Upper lobe of left lung (tissue), 6 donors: ENCODE results near the gene TCTN1. TPM values are rescaled to one million over a fixed set of nuclear protein-coding genes. Genes with fewer than 3 reads are reported as not detected.
A peak's percentile ranks its signal among the peaks of the same experiment; 100 is the strongest.

Experiments
- ATAC-seq, 2 donors: fragments of 200-7000 bp; cut with Tn5 transposase; one replicate each; pipeline ENCODE4 v1.9.1; 2022; ENCODE audit warnings: mild to moderate bottlenecking in 2 of 2, moderate library complexity in 2 of 2; ENCODE audit not compliant: low FRiP score in 2 of 2
- DNase-seq, 2 donors: peaks; one replicate each; pipeline ENCODE4 v3.0.0-alpha.2; 2019 to 2020
- H3K27ac ChIP-seq, 4 donors: fragments of 200-600 bp; sonication (generic); one replicate each; pipeline ENCODE4 v1.5.1; 2016 to 2019
- H3K27me3 ChIP-seq, 4 donors: fragments of 200-600 bp; sonication (generic); one replicate each; pipeline ENCODE4 v1.5.1; 2017 to 2019
- H3K36me3 ChIP-seq, 4 donors: fragments of 200-600 bp; sonication (generic); one replicate each; pipeline ENCODE4 v1.5.1; 2016 to 2019
- H3K4me1 ChIP-seq, 4 donors: fragments of 200-600 bp; sonication (generic); one replicate each; pipeline ENCODE4 v1.5.1; 2018 to 2019
- H3K4me3 ChIP-seq, 4 donors: fragments of 200-600 bp; sonication (generic); one replicate each; pipeline ENCODE4 v1.5.1; 2017 to 2019; ENCODE audit warnings: mild to moderate bottlenecking in 2 of 4, moderate library complexity in 1 of 4
- H3K9me3 ChIP-seq, 4 donors: fragments of 200-600 bp; sonication (generic); one replicate each; pipeline ENCODE4 v1.5.1; 2018 to 2019
- CTCF ChIP-seq, 6 experiments: fragments of 450-650 bp in 4 of 6; fragments of 200-600 bp in 2 of 6; sonication (generic) in 2 of 6; IDR thresholded peaks; one replicate each; pipeline ENCODE4 v1.5.1; 2016 to 2019; ENCODE audit warnings: antibody characterized with exemption in 6 of 6
- EP300 ChIP-seq, 4 donors: sonication (generic); formaldehyde crosslinking; IDR thresholded peaks; one replicate each; pipeline ENCODE4 v1.5.1; 2017; ENCODE audit warnings: antibody characterized with exemption in 4 of 4, control low read depth in 2 of 4
- POLR2A ChIP-seq, 4 donors: fragments of 450-650 bp; IDR thresholded peaks; one replicate each; pipeline ENCODE4 v1.5.1; 2016 to 2017; ENCODE audit warnings: antibody characterized with exemption in 4 of 4, mild to moderate bottlenecking in 2 of 4
- POLR2AphosphoS5 ChIP-seq, 2 donors: sonication (generic); formaldehyde crosslinking; IDR thresholded peaks; one replicate each; pipeline ENCODE4 v1.5.1; 2017; ENCODE audit warnings: antibody characterized with exemption in 2 of 2
- WGBS, 2 donors: methylation state at CpG; one replicate each; pipeline ENCODE4 v1.1.5; 2017 to 2018; 5-methylcytosine and 5-hydroxymethylcytosine counted together
- total RNA-seq, 6 donors: library from RNA; depleted of rRNA in 4 of 6; stranded (reverse); fragments of >200 nt in 4 of 6; gene quantifications; one replicate each; pipeline versions ENCODE4 v1.1.0 to v1.2.1, GENCODE V29; 2016 to 2021
- donor health status: DM: no; HTN: no; CAD: no; lungs with moderate emphysema.
- donor health status: DM: no; HTN: yes; CAD: no; lungs with severe emphysema.

TCTN1 gene
- total RNA-seq, 6 donors from 2014 or later = 21.6 to 50.8 (median 42.6) TPM

GRCh38 chr12:110657747-110658146, 43.8 kb downstream of the TCTN1 start:
- ATAC-seq (no peak), DNase-seq (no peak)
- Histone ChIP-seq H3K9me3 (no peaks in the 10 kb centered on the region), H3K36me3 (peaks cover 0 to 10% (median 0%) of the 10 kb centered on the region in 4 donors), H3K4me3 (no peak overlapping the region), H3K27ac (no peak overlapping the region), H3K27me3 (no peaks in the 10 kb centered on the region), H3K4me1 (no peaks in the 10 kb centered on the region)
- TF ChIP-seq EP300 (IDR thresholded peaks at IDR 0.05) (no peak), POLR2AphosphoS5 (IDR thresholded peaks at IDR 0.05) (no peak), CTCF (IDR thresholded peaks at IDR 0.05) (no peak), POLR2A (IDR thresholded peaks at IDR 0.05) (no peak)
- 89 to 91% methylated on average over 8 of the region's 9 CpGs for WGBS, 2 donors

- Histone ChIP-seq H3K36me3 (peaks cover 0 to 10% (median 0%) of the 10 kb centered on the region in 4 donors), H3K9me3 (no peaks in the 10 kb centered on the region), H3K4me3 (no peak overlapping the region), H3K4me1 (no peaks in the 10 kb centered on the region), H3K27ac (no peak overlapping the region), H3K27me3 (no peaks in the 10 kb centered on the region)
- TF ChIP-seq POLR2A (IDR thresholded peaks at IDR 0.05) = no peak
- no peak for TF ChIP-seq POLR2AphosphoS5 (IDR thresholded peaks at IDR 0.05)
- no peak for TF ChIP-seq EP300 (IDR thresholded peaks at IDR 0.05)
- TF ChIP-seq CTCF (IDR thresholded peaks at IDR 0.05) = no peak
- no peak for DNase-seq
- whole genome bisulfite sequencing, 2 donors = 81 to 90% methylated on average over 9 of the region's 9 CpGs
- no peak for ATAC-seq
Observed at GRCh38 chr12:110658242-110658641, 44.3 kb downstream of the TCTN1 start.

- H3K36me3 ChIP-seq = peaks cover 0 to 10% (median 0%) of the 10 kb centered on the region in 4 donors
- H3K9me3 ChIP-seq = no peaks in the 10 kb centered on the region
- H3K4me3 ChIP-seq = no peak overlapping the region
- H3K27me3 ChIP-seq = no peaks in the 10 kb centered on the region
- H3K27ac ChIP-seq = no peak overlapping the region
- DNase-seq (no peak), ATAC-seq (no peak)
- no peaks in the 10 kb centered on the region for H3K4me1 ChIP-seq
- 76 to 79% methylated on average over 3 of the region's 3 CpGs for WGBS, 2 donors
- TF ChIP-seq POLR2A (IDR thresholded peaks at IDR 0.05) = no peak
- no peak for TF ChIP-seq CTCF (IDR thresholded peaks at IDR 0.05)
- no peak for TF ChIP-seq POLR2AphosphoS5 (IDR thresholded peaks at IDR 0.05)
- no peak for TF ChIP-seq EP300 (IDR thresholded peaks at IDR 0.05)
Observed at GRCh38 chr12:110658878-110659277, 44.9 kb downstream of the TCTN1 start.

DNA sequence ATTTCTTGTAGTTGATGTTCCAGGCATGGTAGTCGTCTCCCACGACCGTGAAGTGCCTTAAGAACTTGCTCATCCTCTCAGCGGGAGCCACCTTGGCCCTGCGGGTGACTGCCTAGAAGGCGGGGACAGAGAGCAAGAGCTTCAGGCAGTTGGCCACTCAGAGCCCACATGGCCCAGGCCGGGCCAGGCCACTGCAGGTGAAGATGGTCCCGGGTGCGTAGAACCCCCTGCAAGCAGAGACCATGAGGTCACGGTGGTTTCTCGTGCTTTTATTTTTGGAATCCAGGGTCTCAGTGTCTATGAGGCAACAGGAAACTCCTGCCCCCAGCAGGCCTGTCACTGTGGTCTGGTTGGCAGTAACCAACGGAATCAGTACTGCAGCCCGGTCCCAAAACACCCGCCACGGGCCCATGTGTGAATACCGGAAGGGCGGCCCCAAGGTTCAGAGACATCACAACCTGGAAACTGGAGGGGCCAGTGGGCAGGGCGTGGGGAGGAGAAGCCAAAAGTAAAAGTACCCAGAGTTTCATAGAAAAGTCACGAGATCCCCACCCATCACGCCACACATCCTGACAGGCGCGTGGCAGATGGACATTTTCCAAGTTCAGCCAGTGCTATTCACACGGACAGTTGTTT, 47.5 kb downstream of the TCTN1 start:
- H3K36me3 ChIP-seq = peaks cover 0 to 2% (median 0%) of the 10 kb centered on the region in 4 donors
- peak overlapping the region in 1 of 4 donors; percentile 17 for H3K27ac ChIP-seq
- H3K9me3 ChIP-seq = peaks cover 0 to 15% (median 9%) of the 10 kb centered on the region in 4 donors
- H3K4me1 ChIP-seq = no peaks in the 10 kb centered on the region
- H3K27me3 ChIP-seq = no peaks in the 10 kb centered on the region
- DNase-seq (peak in 1 of 2 donors; percentile 47), ATAC-seq (peak; percentile 52 to 59)
- TF ChIP-seq POLR2AphosphoS5 (IDR thresholded peaks at IDR 0.05) (no peak), POLR2A (IDR thresholded peaks at IDR 0.05) (no peak), CTCF (IDR thresholded peaks at IDR 0.05) (no peak)
- WGBS, 2 donors = 53 to 64% methylated on average over 21 to 22 of the region's 23 CpGs
- peak overlapping the region in 1 of 4 donors; percentile 8 for H3K4me3 ChIP-seq

DNA sequence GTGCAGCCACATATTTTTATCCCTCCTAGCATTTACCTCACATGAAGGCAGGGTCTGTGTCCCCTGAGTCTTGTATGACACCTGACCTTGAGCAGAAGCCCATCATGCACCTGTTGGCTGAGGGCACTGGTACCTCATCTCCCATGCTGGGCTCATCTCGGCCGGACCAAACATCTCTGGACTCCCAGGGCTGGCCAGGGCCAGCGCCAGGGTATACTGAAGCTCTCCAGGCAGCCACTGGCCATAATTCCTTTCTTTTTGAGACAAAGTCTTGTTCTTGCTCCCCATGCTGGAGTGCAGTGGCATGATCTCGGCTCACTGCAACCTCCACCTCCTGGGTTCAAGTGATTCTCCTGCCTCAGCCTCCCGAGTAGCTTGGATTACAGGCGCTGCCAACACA, 53.0 kb downstream of the TCTN1 start:
- Histone ChIP-seq H3K4me3 (no peak overlapping the region), H3K27ac (no peak overlapping the region), H3K36me3 (no peaks in the 10 kb centered on the region), H3K4me1 (no peaks in the 10 kb centered on the region), H3K9me3 (peaks cover 0 to 15% (median 9%) of the 10 kb centered on the region in 4 donors), H3K27me3 (no peaks in the 10 kb centered on the region)
- ATAC-seq (no peak), DNase-seq (no peak)
- WGBS, 2 donors = 96 to 99% methylated on average over 6 of the region's 6 CpGs
- TF ChIP-seq CTCF (IDR thresholded peaks at IDR 0.05) (no peak), POLR2A (IDR thresholded peaks at IDR 0.05) (no peak), EP300 (IDR thresholded peaks at IDR 0.05) (no peak), POLR2AphosphoS5 (IDR thresholded peaks at IDR 0.05) (no peak)
